ENCODE data around the gene AGAP1.

- no peak for TF ChIP-seq POLR2A (IDR thresholded peaks at IDR 0.05; ENCODE audit: low read depth, low read length)
- no peak for TF ChIP-seq POLR2AphosphoS5 (IDR thresholded peaks at IDR 0.05; ENCODE audit: low read depth, low read length)
- no peak for TF ChIP-seq TAF1 (IDR thresholded peaks at IDR 0.05; ENCODE audit: borderline replicate concordance, low read depth, low read length)
Measured at GRCh38 chr2:235999011-235999410, 505.2 kb downstream of the AGAP1 start.

Data from GM12892 (cell line).